Subcutaneous adipose tissue (tissue), 4 donors: ENCODE results near the gene MET. TPM values are rescaled to one million over a fixed set of nuclear protein-coding genes. Genes with fewer than 3 reads are reported as not detected.

ENCODE experiments used
- CTCF ChIP-seq: fragments of 450-650 bp; IDR thresholded peaks from one replicate; pipeline ENCODE4 v1.5.1; 2016; ENCODE audit warnings: low read depth, mild to moderate bottlenecking, control low read depth, antibody characterized with exemption, moderate library complexity
- total RNA-seq, 4 donors: library from RNA; depleted of rRNA; stranded (reverse); fragments of >200 nt; gene quantifications; one replicate each; pipeline ENCODE4 v1.1.0, GENCODE V29; 2016

MET gene
- total RNA-seq, 4 donors from 2014 or later = 15.6 to 49.5 (median 40.7) TPM

GRCh38 chr7:116784647-116785046 lies 112.7 kb downstream of the MET start:
- no peak for TF ChIP-seq CTCF

GRCh38 chr7:116785843-116786242 lies 113.8 kb downstream of the MET start:
- TF ChIP-seq CTCF = no peak

- TF ChIP-seq CTCF = no peak
These were observed 114.9 kb downstream of the MET start for GRCh38 chr7:116786791-116787443.

- TF ChIP-seq CTCF = no peak
These were observed 115.9 kb downstream of the MET start for GRCh38 chr7:116787881-116788280.

GRCh38 chr7:116788572-116789197 lies 116.7 kb downstream of the MET start:
- no peak for TF ChIP-seq CTCF

GRCh38 chr7:116790025-116790424 lies 118.0 kb downstream of the MET start:
- no peak for TF ChIP-seq CTCF

GRCh38 chr7:116792813-116793212 lies 120.8 kb downstream of the MET start:
- no peak for TF ChIP-seq CTCF
